ENCODE results near the gene HM13.
"Not testable (repeated sequence)": the region's sequence is repeated elsewhere in the genome, so short reads cannot be mapped to it uniquely, and the experiment has no call there.

HM13 gene

GRCh38 chr20:31602431-31602778 is 88.2 kb downstream of the HM13 start:
- no peak for DNase-seq (ENCODE audit: insufficient read length)
- no peak for FAIRE-seq
- no peak for TF ChIP-seq POLR2A (IDR thresholded peaks at IDR 0.05; ENCODE audit: low read depth, low read length)
- no peak for TF ChIP-seq TAF1 (IDR thresholded peaks at IDR 0.05; ENCODE audit: borderline replicate concordance, low read depth, low read length)
- TF ChIP-seq POLR2AphosphoS5 (IDR thresholded peaks at IDR 0.05; ENCODE audit: low read depth, low read length) = no peak

GRCh38 chr20:31602779-31603441 is 88.7 kb downstream of the HM13 start:
- no peak for FAIRE-seq
- TF ChIP-seq TAF1 (IDR thresholded peaks at IDR 0.05; ENCODE audit: borderline replicate concordance, low read depth, low read length) (no peak), POLR2A (IDR thresholded peaks at IDR 0.05; ENCODE audit: low read depth, low read length) (no peak), POLR2AphosphoS5 (IDR thresholded peaks at IDR 0.05; ENCODE audit: low read depth, low read length) (no peak)
- no peak for DNase-seq (ENCODE audit: insufficient read length)

- TF ChIP-seq POLR2A (IDR thresholded peaks at IDR 0.05; ENCODE audit: low read depth, low read length) (no peak), TAF1 (IDR thresholded peaks at IDR 0.05; ENCODE audit: borderline replicate concordance, low read depth, low read length) (no peak)
- DNase-seq (ENCODE audit: insufficient read length) (peak; percentile 75), FAIRE-seq (no peak)
These were observed 89.8 kb downstream of the HM13 start for GRCh38 chr20:31603822-31604566.

GRCh38 chr20:31604567-31605030 is 90.4 kb downstream of the HM13 start:
- DNase-seq (ENCODE audit: insufficient read length) = no peak
- no peak for FAIRE-seq
- TF ChIP-seq POLR2AphosphoS5 (IDR thresholded peaks at IDR 0.05; ENCODE audit: low read depth, low read length) (no peak), POLR2A (IDR thresholded peaks at IDR 0.05; ENCODE audit: low read depth, low read length) (no peak), TAF1 (IDR thresholded peaks at IDR 0.05; ENCODE audit: borderline replicate concordance, low read depth, low read length) (no peak)

- FAIRE-seq = peak; percentile 74
- DNase-seq (ENCODE audit: insufficient read length) = peak; percentile 89
- TF ChIP-seq TAF1 (IDR thresholded peaks at IDR 0.05; ENCODE audit: borderline replicate concordance, low read depth, low read length) (no peak), POLR2AphosphoS5 (IDR thresholded peaks at IDR 0.05; ENCODE audit: low read depth, low read length) (no peak), POLR2A (IDR thresholded peaks at IDR 0.05; ENCODE audit: low read depth, low read length) (no peak)
These were observed 91.0 kb downstream of the HM13 start, which contains the start of gene ID1 for GRCh38 chr20:31605031-31605901. ID1 (plus strand) TSS chr20:31605289; CDS start chr20:31605388, 99 bp downstream.

- TF ChIP-seq POLR2A (IDR thresholded peaks at IDR 0.05; ENCODE audit: low read depth, low read length) (no peak), TAF1 (IDR thresholded peaks at IDR 0.05; ENCODE audit: borderline replicate concordance, low read depth, low read length) (no peak), POLR2AphosphoS5 (IDR thresholded peaks at IDR 0.05; ENCODE audit: low read depth, low read length) (no peak)
- FAIRE-seq = no peak
- no peak for DNase-seq (ENCODE audit: insufficient read length)
These were observed 91.9 kb downstream of the HM13 start for GRCh38 chr20:31605902-31606803.

- no peak for FAIRE-seq
- TF ChIP-seq TAF1 (IDR thresholded peaks at IDR 0.05; ENCODE audit: borderline replicate concordance, low read depth, low read length) = no peak
- TF ChIP-seq POLR2AphosphoS5 (IDR thresholded peaks at IDR 0.05; ENCODE audit: low read depth, low read length) = no peak
- TF ChIP-seq POLR2A (IDR thresholded peaks at IDR 0.05; ENCODE audit: low read depth, low read length) = no peak
- no peak for DNase-seq (ENCODE audit: insufficient read length)
These were observed 92.8 kb downstream of the HM13 start for GRCh38 chr20:31606804-31607639.

- TF ChIP-seq POLR2AphosphoS5 (IDR thresholded peaks at IDR 0.05; ENCODE audit: low read depth, low read length) (no peak), POLR2A (IDR thresholded peaks at IDR 0.05; ENCODE audit: low read depth, low read length) (no peak), TAF1 (IDR thresholded peaks at IDR 0.05; ENCODE audit: borderline replicate concordance, low read depth, low read length) (no peak)
- DNase-seq (ENCODE audit: insufficient read length) = no peak
- no peak for FAIRE-seq
These were observed 93.5 kb downstream of the HM13 start for GRCh38 chr20:31607640-31608250.

GRCh38 chr20:31608251-31608945 is 94.2 kb downstream of the HM13 start:
- no peak for DNase-seq (ENCODE audit: insufficient read length)
- no peak for FAIRE-seq

GRCh38 chr20:31612271-31612640 is 98.0 kb downstream of the HM13 start:
- FAIRE-seq; DNase-seq (ENCODE audit: insufficient read length): not testable (repeated sequence)

More at GRCh38 chr20:31608251-31608945, 94.2 kb downstream of the HM13 start:
- TF ChIP-seq TAF1 (IDR thresholded peaks at IDR 0.05; ENCODE audit: borderline replicate concordance, low read depth, low read length) = no peak
- no peak for TF ChIP-seq POLR2AphosphoS5 (IDR thresholded peaks at IDR 0.05; ENCODE audit: low read depth, low read length)
- no peak for TF ChIP-seq POLR2A (IDR thresholded peaks at IDR 0.05; ENCODE audit: low read depth, low read length)

All from GM12892 (cell line).